ENCODE measurements around the gene FAM217A.

GRCh38 chr6:4025681-4026080 lies 53.3 kb downstream of the FAM217A start:
- TF ChIP-seq CTCF (IDR thresholded peaks at IDR 0.05 in 8 of 11, conservative IDR thresholded peaks at IDR 0.05 in 3 of 11) = no peak
- no peak for TF ChIP-seq POLR2AphosphoS5 (IDR thresholded peaks at IDR 0.05)
- no peak for TF ChIP-seq POLR2A (IDR thresholded peaks at IDR 0.05)

Measured in spleen (tissue), 7 donors.